Measurements from ENCODE around the gene ERFL. TPM values are rescaled to one million over a fixed set of nuclear protein-coding genes. Genes with fewer than 3 reads are reported as not detected.

ERFL gene
- total RNA-seq, 1 experiment from 2014 or later = 0.79 TPM

DNA sequence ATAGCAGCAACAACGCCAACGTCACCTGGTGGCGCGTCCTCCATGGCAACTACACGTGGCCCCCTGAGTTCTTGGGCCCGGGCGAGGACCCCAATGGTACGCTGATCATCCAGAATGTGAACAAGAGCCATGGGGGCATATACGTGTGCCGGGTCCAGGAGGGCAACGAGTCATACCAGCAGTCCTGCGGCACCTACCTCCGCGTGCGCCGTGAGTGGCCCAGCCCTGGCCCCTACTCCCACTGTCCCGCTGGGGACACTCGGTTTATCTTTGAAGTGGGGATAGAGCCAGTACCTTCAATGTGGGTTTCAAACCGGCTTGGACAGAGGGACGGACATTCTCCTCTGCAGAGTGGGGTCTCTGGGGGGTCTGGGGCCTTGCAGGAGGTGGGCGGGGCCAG, 49.2 kb downstream of the ERFL start (continued):
- TF ChIP-seq CTCF (IDR thresholded peaks at IDR 0.05 in 2 of 3, conservative IDR thresholded peaks at IDR 0.05 in 1 of 3; ENCODE audit: borderline replicate concordance in 1 of 3, insufficient read depth in 1 of 3, low read depth in 2 of 3, low read length in 2 of 3) (no peak), ELF1 (IDR thresholded peaks at IDR 0.05; ENCODE audit: borderline replicate concordance, low read depth) (no peak), POLR2A (IDR thresholded peaks at IDR 0.05; ENCODE audit: borderline replicate concordance, extremely low read depth, insufficient read depth, insufficient read length) (no peak), RAD21 (IDR thresholded peaks at IDR 0.05; ENCODE audit: low read depth) (no peak), SP1 (IDR thresholded peaks at IDR 0.05; ENCODE audit: low read depth) (no peak), EZH2 (IDR thresholded peaks at IDR 0.05) (no peak)
- TF ChIP-seq, protein P1, sequence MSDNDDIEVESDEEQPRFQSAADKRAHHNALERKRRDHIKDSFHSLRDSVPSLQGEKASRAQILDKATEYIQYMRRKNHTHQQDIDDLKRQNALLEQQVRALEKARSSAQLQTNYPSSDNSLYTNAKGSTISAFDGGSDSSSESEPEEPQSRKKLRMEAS (IDR thresholded peaks at IDR 0.05) = no peak

DNA sequence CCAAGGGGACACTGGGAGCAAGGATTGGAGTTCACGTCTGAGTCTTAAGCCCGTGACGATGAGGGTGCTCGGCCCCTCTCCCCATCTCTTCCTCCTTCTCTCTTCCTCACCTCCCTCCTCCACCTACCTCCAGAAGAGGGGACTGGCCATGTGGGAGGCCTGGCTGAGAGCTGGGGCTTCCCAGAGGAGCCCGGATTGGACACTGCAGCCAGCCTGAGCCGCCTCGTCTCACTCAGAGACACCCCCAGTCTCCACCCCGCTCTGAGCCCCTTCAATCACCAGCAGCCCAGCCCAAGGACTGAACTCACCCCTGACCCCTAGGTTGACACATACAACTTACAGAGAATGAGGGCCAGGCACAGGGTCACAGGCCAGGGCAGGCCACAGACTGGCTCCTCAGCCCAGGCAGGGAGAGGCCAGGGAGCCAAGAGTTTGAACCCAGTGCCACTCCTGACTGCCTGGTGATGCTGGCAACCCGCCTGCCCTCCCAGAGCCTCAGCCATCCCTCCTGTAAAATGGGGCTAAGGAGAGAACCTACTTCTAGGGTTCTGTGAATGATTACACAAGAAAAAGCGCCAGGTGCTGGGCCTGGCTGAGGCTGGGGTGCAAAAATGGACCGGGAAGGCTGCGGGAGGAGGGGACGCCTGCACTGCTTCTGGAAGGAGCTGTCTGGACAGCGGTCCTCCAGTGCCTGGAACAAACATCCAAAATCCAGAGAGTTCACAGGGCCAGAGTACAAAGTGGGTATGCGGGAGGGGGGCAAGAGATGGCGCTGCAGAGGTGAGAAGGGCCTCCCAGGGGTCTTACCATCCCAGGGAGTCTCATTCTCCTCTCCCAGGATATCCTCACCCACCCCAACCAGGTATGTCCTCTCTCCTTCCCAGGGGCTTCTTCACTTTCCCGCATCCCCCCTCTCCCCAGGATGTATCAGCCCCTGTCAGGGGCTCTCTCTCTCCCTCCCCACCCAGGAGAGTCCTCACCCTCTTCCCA, 50.0 kb downstream of the ERFL start:
- no peak for ATAC-seq
- BruUV-seq (replicated peaks) = no TSS peak
- TF ChIP-seq, protein P2, sequence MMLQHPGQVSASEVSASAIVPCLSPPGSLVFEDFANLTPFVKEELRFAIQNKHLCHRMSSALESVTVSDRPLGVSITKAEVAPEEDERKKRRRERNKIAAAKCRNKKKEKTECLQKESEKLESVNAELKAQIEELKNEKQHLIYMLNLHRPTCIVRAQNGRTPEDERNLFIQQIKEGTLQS (IDR thresholded peaks at IDR 0.05) = no peak
- TF ChIP-seq EZH2 (IDR thresholded peaks at IDR 0.05) = no peak
- TF ChIP-seq ZBTB33 (IDR thresholded peaks at IDR 0.05; ENCODE audit: extremely low read depth, insufficient replicate concordance, low read length) = no peak
- TF ChIP-seq CEBPB (IDR thresholded peaks at IDR 0.05; ENCODE audit: low read depth) = no peak
- no peak for TF ChIP-seq SRF (IDR thresholded peaks at IDR 0.05; ENCODE audit: low read depth)
- no peak for TF ChIP-seq FOSL1 (IDR thresholded peaks at IDR 0.05; ENCODE audit: low read depth)
- TF ChIP-seq ELF1 (IDR thresholded peaks at IDR 0.05; ENCODE audit: borderline replicate concordance, low read depth) = no peak
- TF ChIP-seq ZFX (IDR thresholded peaks at IDR 0.05) = no peak
- no peak for TF ChIP-seq POLR2AphosphoS5 (IDR thresholded peaks at IDR 0.05; ENCODE audit: low read depth, low read length)
- no peak for TF ChIP-seq ZNF274 (IDR thresholded peaks at IDR 0.05; ENCODE audit: low read depth, low read length)
- no peak for TF ChIP-seq EGR1 (IDR thresholded peaks at IDR 0.05; ENCODE audit: low read depth)
- no peak for TF ChIP-seq JUND (IDR thresholded peaks at IDR 0.05)

More for the DNA sequence above, 50.0 kb downstream of the ERFL start:
- H3K4me3 ChIP-seq (replicated peaks in 1 of 2; ENCODE audit: low read depth in 1 of 2, low read length in 2 of 2) = no peak overlapping the region
- H4K20me1 ChIP-seq (ENCODE audit: insufficient read depth) = no peaks in the 10 kb centered on the region
- no peak overlapping the region for H2AFZ ChIP-seq (ENCODE audit: low read depth, low read length, poor library complexity, severe bottlenecking)
- no peak overlapping the region for H3K27ac ChIP-seq (ENCODE audit: low read depth, low read length)
- H3K36me3 ChIP-seq (ENCODE audit: control insufficient read depth in 1 of 2, insufficient read depth in 2 of 2, low read length in 2 of 2) = no peaks in the 10 kb centered on the region
- no peak overlapping the region for H3K9ac ChIP-seq (ENCODE audit: low read length)
- H3K9me3 ChIP-seq (ENCODE audit: control insufficient read depth in 1 of 2, insufficient read depth in 1 of 2, low read depth in 1 of 2, low read length in 2 of 2) = no peaks in the 10 kb centered on the region
- H3K4me1 ChIP-seq (ENCODE audit: control insufficient read depth in 1 of 2, insufficient read depth in 2 of 2, low read length in 2 of 2) = peaks cover 2 to 15% of the 10 kb centered on the region in 2 experiments; a peak in 3 of 4 replicates
- no peak for DNase-seq (ENCODE audit: low read depth, low spot score)
- ChIA-PET CTCF (no interaction called here), POLR2A (no interaction called here), RAD21 (ENCODE audit: low non-redundant PET in 1 of 2, low total read pairs in 2 of 2, uncharacterized antibody in 2 of 2, unreplicated experiment in 2 of 2) (no interaction called here)
- H3K9me2 ChIP-seq (ENCODE audit: insufficient read depth) = no peaks in the 10 kb centered on the region
- intact Hi-C loops (cut with micrococcal nuclease) = no loop called here
- no peaks in the 10 kb centered on the region for H3K27me3 ChIP-seq (ENCODE audit: insufficient read depth, low read length)
- no peak overlapping the region for H3K4me2 ChIP-seq (ENCODE audit: low read length)
- H3K79me2 ChIP-seq (ENCODE audit: insufficient read depth, low read length) = no peaks in the 10 kb centered on the region

All from HCT116 (cell line).